A549 treated with RU486 at 1 μM for 4 hours (cell line): ENCODE results near the gene KCTD21. TPM values are rescaled to one million over a fixed set of nuclear protein-coding genes. Genes with fewer than 3 reads are reported as not detected.

Experiments
- total RNA-seq: library from RNA; stranded (reverse); fragments of 200-300 nt; extraction: Qiagen RNA extraction; gene quantifications from 5 replicates; pipeline ENCODE4 v1.2.3, GENCODE V29; 2022; ENCODE audit warnings: low read depth

Gene KCTD21, protein sequence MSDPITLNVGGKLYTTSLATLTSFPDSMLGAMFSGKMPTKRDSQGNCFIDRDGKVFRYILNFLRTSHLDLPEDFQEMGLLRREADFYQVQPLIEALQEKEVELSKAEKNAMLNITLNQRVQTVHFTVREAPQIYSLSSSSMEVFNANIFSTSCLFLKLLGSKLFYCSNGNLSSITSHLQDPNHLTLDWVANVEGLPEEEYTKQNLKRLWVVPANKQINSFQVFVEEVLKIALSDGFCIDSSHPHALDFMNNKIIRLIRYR
- 5.9 to 8.0 TPM (median 7.5 TPM) in 5 replicates for total RNA-seq

DNA sequence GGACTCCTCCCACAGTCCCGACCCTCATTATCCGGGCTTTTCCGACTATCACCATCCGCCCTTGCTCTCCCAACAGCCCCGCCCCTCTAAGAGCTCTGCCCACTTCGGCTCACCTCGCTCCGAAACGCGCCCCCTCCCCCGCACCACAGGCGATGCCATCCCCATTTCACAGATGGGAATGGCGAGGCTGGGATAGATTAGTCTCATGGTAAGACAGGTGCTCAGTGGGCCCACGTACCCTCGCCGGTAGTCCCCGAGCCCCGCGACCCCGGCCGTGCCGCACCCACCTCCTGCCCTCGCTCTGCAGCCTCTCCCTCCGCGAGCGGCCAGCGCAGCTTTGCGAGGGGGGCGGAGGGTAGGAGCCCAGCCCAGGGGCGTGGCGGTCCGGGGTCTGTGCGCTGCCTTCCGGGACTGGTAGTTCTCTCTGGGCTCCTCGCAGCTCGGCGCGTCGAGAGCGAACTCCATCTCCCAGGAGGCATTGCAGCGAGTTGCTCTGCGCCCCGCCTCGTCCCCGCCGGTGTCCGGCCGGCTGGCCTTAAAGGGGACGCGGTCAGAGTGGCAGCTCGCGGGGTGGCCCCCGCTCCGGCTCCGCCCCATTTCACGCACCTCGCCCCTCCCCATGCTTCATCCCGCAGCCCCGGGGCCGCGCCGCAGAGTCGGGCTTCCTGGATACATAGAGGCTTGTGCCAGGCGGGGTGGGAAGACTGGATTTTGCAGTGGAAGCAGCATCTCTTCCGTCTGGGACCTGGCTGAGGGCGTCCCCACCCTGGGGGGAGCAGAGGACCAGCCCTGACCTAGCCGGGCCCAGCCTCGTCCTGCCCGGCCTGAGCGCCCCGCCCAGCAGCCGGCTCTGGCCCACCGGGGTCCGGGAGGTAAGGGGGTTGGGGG, at the start of gene KCTD21, which contains the start of gene USP35:
Gene KCTD21 (minus strand): TSS at position 341 of the 888 bp plus-strand sequence. CDS start 14,072 bp downstream, outside the sequence.
Gene USP35 (plus strand): TSS at position 634 of the 888 bp plus-strand sequence. CDS start 7,327 bp downstream, outside the sequence.

DNA sequence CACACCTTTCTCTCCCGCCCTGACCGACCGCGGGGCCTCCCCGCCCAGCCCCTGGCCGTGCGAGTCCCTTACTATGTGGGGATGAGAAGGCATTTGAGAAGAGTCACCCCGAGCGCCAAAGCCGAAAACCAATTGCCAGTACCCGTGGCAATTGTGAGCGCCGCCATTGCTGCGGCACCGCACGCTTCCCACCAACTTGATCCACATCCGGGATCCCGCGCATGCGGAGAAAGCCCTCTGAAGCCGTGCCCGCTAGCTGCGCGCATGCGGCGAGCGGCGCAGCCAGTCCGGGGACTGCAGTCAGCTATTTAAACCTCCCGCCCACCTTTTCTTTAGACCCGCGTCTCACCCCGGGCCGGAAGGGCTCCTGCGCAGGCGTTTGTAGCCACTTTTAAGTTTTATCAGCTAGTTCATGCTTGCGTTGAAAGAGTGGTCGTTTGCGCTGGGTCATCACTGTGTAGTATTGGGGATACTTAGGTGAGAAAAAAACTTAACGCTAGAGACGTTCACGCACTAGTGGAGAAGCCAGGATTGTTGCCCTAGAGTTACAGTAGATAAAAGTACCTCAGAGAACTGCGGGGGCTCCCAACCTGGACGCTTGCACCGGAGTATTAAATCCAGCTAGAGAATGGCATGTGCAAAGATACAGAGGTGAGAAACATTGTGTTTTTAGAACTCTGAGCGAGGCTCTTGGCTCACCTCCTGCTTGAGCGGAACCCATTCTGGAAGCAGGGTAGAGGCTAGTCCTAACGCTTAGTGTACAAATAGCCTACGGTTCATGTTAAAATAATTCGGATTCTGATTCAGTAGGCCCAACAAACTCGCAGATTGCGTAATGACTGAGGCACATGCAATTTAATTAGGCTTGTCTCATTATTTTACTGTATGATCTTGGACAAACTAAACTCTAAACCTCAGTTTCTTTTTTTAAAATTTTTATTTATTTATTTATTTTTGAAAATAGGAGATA, 48.7 kb downstream of the KCTD21 start, which contains the start of gene ALG8:
Gene ALG8 (minus strand): TSS at position 205 of the 970 bp plus-strand sequence. CDS start 38 bp downstream, at position 167.

Other genes starting within 250 kb of the KCTD21 start
- gene INTS4, start 194.0 kb downstream of the KCTD21 start, total RNA-seq, result 16.3 to 20.0 TPM (median 18.2 TPM) in 5 replicates
- 1.4 to 2.2 TPM (median 2.0 TPM) in 5 replicates for gene KCTD14, start 165.3 kb downstream of the KCTD21 start, total RNA-seq
- gene THRSP, start 124.8 kb downstream of the KCTD21 start, total RNA-seq, result not detected in 5 replicates
- gene NDUFC2, start 108.8 kb downstream of the KCTD21 start, total RNA-seq, result 183 to 271 TPM (median 248 TPM) in 5 replicates
- gene ALG8, start 49.0 kb downstream of the KCTD21 start, total RNA-seq, result 48.8 to 68.8 TPM (median 62.6 TPM) in 5 replicates
- gene USP35, start 293 bp upstream of the KCTD21 start, total RNA-seq, result 4.9 to 7.2 TPM (median 6.1 TPM) in 5 replicates
- gene GAB2, start 229.2 kb upstream of the KCTD21 start, total RNA-seq, result 3.7 to 5.0 TPM (median 4.8 TPM) in 5 replicates